Measurements from ENCODE around the gene TMA7. TPM values are rescaled to one million over a fixed set of nuclear protein-coding genes. Genes with fewer than 3 reads are reported as not detected.

TMA7 gene
- total RNA-seq, 1 donor from 2014 or later, result 186 TPM

- TF ChIP-seq, protein P1, sequence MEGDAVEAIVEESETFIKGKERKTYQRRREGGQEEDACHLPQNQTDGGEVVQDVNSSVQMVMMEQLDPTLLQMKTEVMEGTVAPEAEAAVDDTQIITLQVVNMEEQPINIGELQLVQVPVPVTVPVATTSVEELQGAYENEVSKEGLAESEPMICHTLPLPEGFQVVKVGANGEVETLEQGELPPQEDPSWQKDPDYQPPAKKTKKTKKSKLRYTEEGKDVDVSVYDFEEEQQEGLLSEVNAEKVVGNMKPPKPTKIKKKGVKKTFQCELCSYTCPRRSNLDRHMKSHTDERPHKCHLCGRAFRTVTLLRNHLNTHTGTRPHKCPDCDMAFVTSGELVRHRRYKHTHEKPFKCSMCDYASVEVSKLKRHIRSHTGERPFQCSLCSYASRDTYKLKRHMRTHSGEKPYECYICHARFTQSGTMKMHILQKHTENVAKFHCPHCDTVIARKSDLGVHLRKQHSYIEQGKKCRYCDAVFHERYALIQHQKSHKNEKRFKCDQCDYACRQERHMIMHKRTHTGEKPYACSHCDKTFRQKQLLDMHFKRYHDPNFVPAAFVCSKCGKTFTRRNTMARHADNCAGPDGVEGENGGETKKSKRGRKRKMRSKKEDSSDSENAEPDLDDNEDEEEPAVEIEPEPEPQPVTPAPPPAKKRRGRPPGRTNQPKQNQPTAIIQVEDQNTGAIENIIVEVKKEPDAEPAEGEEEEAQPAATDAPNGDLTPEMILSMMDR (IDR thresholded peaks at IDR 0.05; ENCODE audit: unreplicated experiment), result no peak
- Mint-ChIP-seq H3K4me3 (no peak overlapping the region), H3K27ac (no peak overlapping the region), H3K36me3 (peaks cover 30% of the 10 kb centered on the region), H3K9me3 (no peaks in the 10 kb centered on the region), H3K27me3 (ENCODE audit: low read depth) (no peaks in the 10 kb centered on the region), H3K4me1 (no peaks in the 10 kb centered on the region)
- DNase-seq (ENCODE audit: low spot score in 2 of 2, unreplicated experiment in 2 of 2), result no peak
Measured at GRCh38 chr3:48413611-48414010, 26.4 kb upstream of the TMA7 start.

DNA sequence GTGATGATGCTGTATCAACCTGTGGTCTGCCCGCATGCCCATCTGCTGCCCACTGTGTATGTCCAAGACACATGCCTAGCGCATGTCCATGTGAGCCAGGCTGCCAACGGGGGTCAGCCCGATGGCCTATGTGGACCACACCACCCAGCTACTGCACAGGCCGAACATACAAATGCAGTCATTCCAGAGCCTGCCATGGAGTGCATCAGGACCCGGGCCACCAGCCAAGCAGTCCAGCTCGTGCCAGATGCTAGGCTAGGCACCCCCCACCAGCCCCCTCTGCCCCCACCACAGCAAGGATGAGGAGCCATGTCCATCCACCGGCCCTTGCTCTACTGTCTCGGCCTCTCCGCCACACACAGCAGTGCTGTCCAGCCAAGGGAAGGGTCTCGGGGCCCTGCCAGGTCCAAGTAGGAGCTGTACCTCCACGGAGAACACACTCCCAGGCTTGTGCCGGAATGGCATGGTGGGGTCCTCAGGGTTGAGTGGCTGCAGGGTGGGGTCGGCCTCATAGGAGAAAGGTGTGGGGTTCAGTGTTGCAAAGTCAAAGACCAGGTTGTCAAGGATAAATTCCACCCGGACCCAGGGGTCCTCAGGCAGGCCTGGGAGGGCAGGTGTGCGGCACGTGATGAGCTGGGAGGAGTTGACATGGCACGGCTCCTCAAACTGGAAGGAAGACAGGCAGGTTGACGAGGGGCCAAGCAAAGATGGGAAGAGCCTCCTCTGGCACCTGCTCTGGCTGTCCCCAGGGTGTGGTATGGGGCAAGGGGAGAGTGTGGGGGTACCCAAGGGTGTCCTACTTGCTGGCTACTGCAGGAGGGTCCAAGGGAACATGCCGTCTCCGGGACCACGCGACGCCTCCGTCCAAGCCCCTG is 25.4 kb upstream of the TMA7 start:
- Mint-ChIP-seq H3K27me3 (ENCODE audit: low read depth) (no peaks in the 10 kb centered on the region), H3K4me1 (no peaks in the 10 kb centered on the region), H3K4me3 (no peak overlapping the region), H3K27ac (no peak overlapping the region), H3K9me3 (no peaks in the 10 kb centered on the region), H3K36me3 (peaks cover 24% of the 10 kb centered on the region)
- TF ChIP-seq, protein P1 (IDR thresholded peaks at IDR 0.05; ENCODE audit: unreplicated experiment), result no peak
- DNase-seq (ENCODE audit: low spot score in 2 of 2, unreplicated experiment in 2 of 2), result no peak

GRCh38 chr3:48415251-48415953 is 24.7 kb upstream of the TMA7 start:
- DNase-seq (ENCODE audit: low spot score in 2 of 2, unreplicated experiment in 2 of 2), result no peak
- no peak overlapping the region for H3K27ac Mint-ChIP-seq
- H3K9me3 Mint-ChIP-seq, result no peaks in the 10 kb centered on the region
- H3K36me3 Mint-ChIP-seq, result peaks cover 24% of the 10 kb centered on the region
- TF ChIP-seq, protein P1 (IDR thresholded peaks at IDR 0.05; ENCODE audit: unreplicated experiment), result no peak
- no peaks in the 10 kb centered on the region for H3K27me3 Mint-ChIP-seq (ENCODE audit: low read depth)
- no peaks in the 10 kb centered on the region for H3K4me1 Mint-ChIP-seq
- no peak overlapping the region for H3K4me3 Mint-ChIP-seq

GRCh38 chr3:48416091-48416505 is 24.0 kb upstream of the TMA7 start:
- no peak for DNase-seq (ENCODE audit: low spot score in 2 of 2, unreplicated experiment in 2 of 2)
- Mint-ChIP-seq H3K36me3 (peaks cover 21% of the 10 kb centered on the region), H3K4me3 (no peak overlapping the region), H3K9me3 (no peaks in the 10 kb centered on the region), H3K27ac (no peak overlapping the region), H3K27me3 (ENCODE audit: low read depth) (no peaks in the 10 kb centered on the region), H3K4me1 (no peaks in the 10 kb centered on the region)
- TF ChIP-seq, protein P1 (IDR thresholded peaks at IDR 0.05; ENCODE audit: unreplicated experiment), result no peak

DNA sequence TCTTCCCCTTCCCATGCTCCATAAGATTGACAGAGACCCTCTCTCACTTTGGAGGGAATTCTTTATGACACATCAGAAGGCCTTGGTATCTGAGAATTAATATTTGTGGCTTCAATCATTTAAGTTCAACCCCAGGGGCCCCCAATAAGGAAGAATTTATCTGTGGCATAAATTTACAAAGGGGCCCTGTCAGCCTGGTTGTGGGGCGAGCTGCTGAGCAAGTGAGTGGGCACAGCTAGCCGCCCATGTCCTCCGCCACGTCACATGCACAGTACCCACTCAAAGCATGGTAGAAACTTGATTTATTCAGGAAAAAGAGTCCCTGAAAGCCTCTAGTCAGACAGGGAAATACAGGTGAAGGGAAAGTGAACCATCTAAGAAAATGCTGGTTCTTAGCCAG is 23.5 kb upstream of the TMA7 start:
- Mint-ChIP-seq H3K4me3 (no peak overlapping the region), H3K9me3 (no peaks in the 10 kb centered on the region), H3K4me1 (no peaks in the 10 kb centered on the region), H3K27ac (no peak overlapping the region), H3K27me3 (ENCODE audit: low read depth) (no peaks in the 10 kb centered on the region), H3K36me3 (peaks cover 19% of the 10 kb centered on the region)
- TF ChIP-seq, protein P1 (IDR thresholded peaks at IDR 0.05; ENCODE audit: unreplicated experiment), result no peak
- no peak for DNase-seq (ENCODE audit: low spot score in 2 of 2, unreplicated experiment in 2 of 2)
